Measurements from ENCODE around the gene DNAH6.
"Not testable (repeated sequence)": the region's sequence is repeated elsewhere in the genome, so short reads cannot be mapped to it uniquely, and the experiment has no call there.

Gene DNAH6

GRCh38 chr2:84516234-84516986 lies at the start of gene DNAH6:
Gene DNAH6, plus strand, starts transcription at chr2:84516498. Its CDS starts 1,329 bp downstream, at chr2:84517827.
- peak; percentile 91 for DNase-seq

GRCh38 chr2:84467389-84467788 lies 48.9 kb upstream of the DNAH6 start:
- no peak for DNase-seq

GRCh38 chr2:84472423-84472822 lies 43.9 kb upstream of the DNAH6 start:
- DNase-seq = not testable (repeated sequence)

GRCh38 chr2:84472856-84473565 lies 43.3 kb upstream of the DNAH6 start:
- DNase-seq = no peak

- DNase-seq = no peak
Observed at GRCh38 chr2:84474176-84474575, 42.1 kb upstream of the DNAH6 start.

- no peak for DNase-seq
Observed at GRCh38 chr2:84477886-84478285, 38.4 kb upstream of the DNAH6 start.

GRCh38 chr2:84478867-84479266 lies 37.4 kb upstream of the DNAH6 start:
- DNase-seq = no peak

GRCh38 chr2:84481702-84482101 lies 34.6 kb upstream of the DNAH6 start:
- no peak for DNase-seq

GRCh38 chr2:84482603-84483002 lies 33.7 kb upstream of the DNAH6 start:
- no peak for DNase-seq

- DNase-seq = no peak
Observed at GRCh38 chr2:84483320-84483719, 33.0 kb upstream of the DNAH6 start.

GRCh38 chr2:84486441-84487115 lies 29.7 kb upstream of the DNAH6 start:
- DNase-seq = no peak

- no peak for DNase-seq
Observed at GRCh38 chr2:84487298-84487996, 28.9 kb upstream of the DNAH6 start.

GRCh38 chr2:84491256-84491655 lies 25.0 kb upstream of the DNAH6 start:
- no peak for DNase-seq

- no peak for DNase-seq
Observed at GRCh38 chr2:84491741-84492140, 24.6 kb upstream of the DNAH6 start.

GRCh38 chr2:84492571-84492970 lies 23.7 kb upstream of the DNAH6 start:
- no peak for DNase-seq

- no peak for DNase-seq
Observed at GRCh38 chr2:84493514-84493913, 22.8 kb upstream of the DNAH6 start.

- DNase-seq = no peak
Observed at GRCh38 chr2:84494070-84494469, 22.2 kb upstream of the DNAH6 start.

- peak; percentile 79 for DNase-seq
Observed at GRCh38 chr2:84495539-84496146, 20.7 kb upstream of the DNAH6 start.

- no peak for DNase-seq
Observed at GRCh38 chr2:84496386-84496785, 19.9 kb upstream of the DNAH6 start.

- DNase-seq = no peak
Observed at GRCh38 chr2:84497285-84497684, 19.0 kb upstream of the DNAH6 start.

GRCh38 chr2:84498150-84498799 lies 18.0 kb upstream of the DNAH6 start:
- no peak for DNase-seq

GRCh38 chr2:84511024-84511423 lies 5.3 kb upstream of the DNAH6 start:
- peak; percentile 41 for DNase-seq
